22Rv1 (cell line): ENCODE measurements around the gene ERBIN.

Source experiments
- H3K27ac ChIP-seq: fragments of 450-650 bp; 2 replicates; pipeline ENCODE4 v1.5.1; 2017
- ZFX ChIP-seq: fragments of 450-650 bp; IDR thresholded peaks from 2 replicates; pipeline ENCODE4 v1.6.1; 2017; ENCODE audit warnings: antibody characterized with exemption, borderline replicate concordance
- TF ChIP-seq, protein P1 (sequence below): fragments of 450-650 bp; IDR thresholded peaks from 2 replicates; pipeline ENCODE4 v1.5.1; 2017; ENCODE audit warnings: mild to moderate bottlenecking

The ERBIN gene

GRCh38 chr5:66100851-66101250 lies 174.5 kb downstream of the ERBIN start:
- no peak for TF ChIP-seq ZFX
- TF ChIP-seq, protein P1, sequence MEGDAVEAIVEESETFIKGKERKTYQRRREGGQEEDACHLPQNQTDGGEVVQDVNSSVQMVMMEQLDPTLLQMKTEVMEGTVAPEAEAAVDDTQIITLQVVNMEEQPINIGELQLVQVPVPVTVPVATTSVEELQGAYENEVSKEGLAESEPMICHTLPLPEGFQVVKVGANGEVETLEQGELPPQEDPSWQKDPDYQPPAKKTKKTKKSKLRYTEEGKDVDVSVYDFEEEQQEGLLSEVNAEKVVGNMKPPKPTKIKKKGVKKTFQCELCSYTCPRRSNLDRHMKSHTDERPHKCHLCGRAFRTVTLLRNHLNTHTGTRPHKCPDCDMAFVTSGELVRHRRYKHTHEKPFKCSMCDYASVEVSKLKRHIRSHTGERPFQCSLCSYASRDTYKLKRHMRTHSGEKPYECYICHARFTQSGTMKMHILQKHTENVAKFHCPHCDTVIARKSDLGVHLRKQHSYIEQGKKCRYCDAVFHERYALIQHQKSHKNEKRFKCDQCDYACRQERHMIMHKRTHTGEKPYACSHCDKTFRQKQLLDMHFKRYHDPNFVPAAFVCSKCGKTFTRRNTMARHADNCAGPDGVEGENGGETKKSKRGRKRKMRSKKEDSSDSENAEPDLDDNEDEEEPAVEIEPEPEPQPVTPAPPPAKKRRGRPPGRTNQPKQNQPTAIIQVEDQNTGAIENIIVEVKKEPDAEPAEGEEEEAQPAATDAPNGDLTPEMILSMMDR, result no peak
- no peak overlapping the region for H3K27ac ChIP-seq

DNA sequence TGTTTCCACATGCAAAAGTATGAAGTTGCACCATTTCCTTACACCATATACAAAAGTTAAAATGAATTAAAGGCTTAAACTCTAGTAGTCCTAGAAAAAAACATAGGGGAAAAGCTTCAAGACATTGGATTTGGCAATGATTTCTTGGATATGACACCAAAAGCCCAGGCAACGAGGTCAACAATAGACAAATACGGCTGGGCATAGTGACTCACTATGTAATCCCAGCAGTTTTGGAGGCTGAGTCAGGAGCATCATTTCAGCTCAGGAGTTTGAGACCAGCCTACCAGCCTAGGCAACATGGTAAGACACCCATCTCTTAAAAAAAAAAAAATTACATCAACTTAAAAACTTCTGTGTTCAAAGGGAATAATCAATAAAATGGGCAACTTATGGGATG lies 186.8 kb downstream of the ERBIN start:
- H3K27ac ChIP-seq, result no peak overlapping the region
- TF ChIP-seq ZFX, result no peak
- TF ChIP-seq, protein P1, result no peak

DNA sequence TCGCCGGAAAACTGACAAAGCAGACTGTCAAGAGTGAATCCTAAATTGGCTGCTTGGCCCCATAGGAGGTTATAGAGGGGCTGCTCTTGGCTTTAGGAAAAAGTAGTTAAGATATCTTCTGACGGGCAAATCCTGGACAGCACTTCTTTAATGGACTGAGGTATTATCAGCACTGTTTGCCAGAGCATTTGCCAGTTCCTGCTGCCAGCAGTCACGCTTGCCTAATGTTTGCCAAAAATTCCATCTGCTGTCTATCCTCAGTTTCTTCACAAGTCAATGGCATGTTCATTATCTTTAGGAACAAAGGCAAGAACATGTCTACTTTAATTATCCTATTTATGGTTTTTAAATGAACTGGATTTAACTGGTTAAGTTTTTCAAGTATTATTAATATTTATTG lies 191.9 kb downstream of the ERBIN start:
- H3K27ac ChIP-seq, result no peak overlapping the region
- TF ChIP-seq ZFX, result no peak
- TF ChIP-seq, protein P1, result no peak

DNA sequence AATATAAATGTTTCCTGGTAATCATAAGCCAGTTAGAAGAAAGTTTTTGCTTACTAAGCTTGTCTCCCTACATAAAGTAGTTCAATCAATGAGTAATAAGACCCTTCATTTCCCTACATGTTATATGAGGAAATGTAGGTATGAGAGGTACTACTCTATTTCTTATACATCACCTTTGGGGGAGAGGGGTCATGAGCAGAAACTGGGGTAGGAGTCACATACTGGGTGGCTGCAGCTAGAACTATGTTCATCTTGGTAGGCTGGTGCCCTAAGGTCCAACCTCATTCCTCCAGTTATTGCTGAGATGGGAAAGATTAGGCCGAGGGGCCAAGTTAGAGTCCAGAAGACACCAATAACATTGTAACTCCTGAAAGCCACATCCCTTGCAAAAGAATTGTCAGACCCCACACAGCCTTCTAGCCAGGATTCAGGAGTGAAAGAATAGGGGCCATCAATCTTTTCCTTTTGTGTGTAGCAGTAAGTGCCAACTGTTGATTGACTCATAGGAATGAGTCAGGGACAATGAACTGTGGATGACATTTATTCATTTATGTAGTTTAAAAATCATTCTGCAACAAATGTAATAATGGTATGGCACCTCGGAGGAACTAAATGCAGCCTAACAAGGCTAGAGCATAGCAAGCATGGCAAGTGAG lies 196.1 kb downstream of the ERBIN start:
- TF ChIP-seq, protein P1, result no peak
- no peak for TF ChIP-seq ZFX

DNA sequence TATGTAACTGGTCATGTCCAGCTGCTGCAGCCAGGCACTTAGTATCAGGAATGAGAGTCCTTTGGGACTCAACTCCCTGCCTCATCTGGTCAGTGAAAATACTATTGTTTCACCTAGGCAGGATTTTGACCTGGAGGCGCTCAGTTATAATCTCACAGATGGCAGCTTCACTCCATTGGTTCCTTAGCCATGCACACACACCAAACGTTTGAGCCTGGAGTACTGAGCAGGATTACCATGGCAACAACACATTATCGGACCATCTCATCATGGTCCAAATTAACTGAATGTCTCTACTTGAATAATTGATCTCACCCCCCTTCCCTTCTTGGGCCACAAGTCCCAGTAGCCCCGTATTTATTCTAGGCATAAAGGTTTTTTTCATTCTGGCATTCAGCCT lies 202.8 kb downstream of the ERBIN start:
- TF ChIP-seq, protein P1, result no peak
- TF ChIP-seq ZFX, result no peak
- H3K27ac ChIP-seq, result no peak overlapping the region

More for the DNA sequence above, 196.1 kb downstream of the ERBIN start:
- H3K27ac ChIP-seq, result no peak overlapping the region

GRCh38 chr5:66130493-66130892 lies 204.1 kb downstream of the ERBIN start:
- TF ChIP-seq ZFX, result no peak
- TF ChIP-seq, protein P1, result no peak
- no peak overlapping the region for H3K27ac ChIP-seq
